ENCODE measurements around the gene RGL2.
"Not testable (repeated sequence)": the region's sequence is repeated elsewhere in the genome, so short reads cannot be mapped to it uniquely, and the experiment has no call there.

- TF ChIP-seq, protein P1, sequence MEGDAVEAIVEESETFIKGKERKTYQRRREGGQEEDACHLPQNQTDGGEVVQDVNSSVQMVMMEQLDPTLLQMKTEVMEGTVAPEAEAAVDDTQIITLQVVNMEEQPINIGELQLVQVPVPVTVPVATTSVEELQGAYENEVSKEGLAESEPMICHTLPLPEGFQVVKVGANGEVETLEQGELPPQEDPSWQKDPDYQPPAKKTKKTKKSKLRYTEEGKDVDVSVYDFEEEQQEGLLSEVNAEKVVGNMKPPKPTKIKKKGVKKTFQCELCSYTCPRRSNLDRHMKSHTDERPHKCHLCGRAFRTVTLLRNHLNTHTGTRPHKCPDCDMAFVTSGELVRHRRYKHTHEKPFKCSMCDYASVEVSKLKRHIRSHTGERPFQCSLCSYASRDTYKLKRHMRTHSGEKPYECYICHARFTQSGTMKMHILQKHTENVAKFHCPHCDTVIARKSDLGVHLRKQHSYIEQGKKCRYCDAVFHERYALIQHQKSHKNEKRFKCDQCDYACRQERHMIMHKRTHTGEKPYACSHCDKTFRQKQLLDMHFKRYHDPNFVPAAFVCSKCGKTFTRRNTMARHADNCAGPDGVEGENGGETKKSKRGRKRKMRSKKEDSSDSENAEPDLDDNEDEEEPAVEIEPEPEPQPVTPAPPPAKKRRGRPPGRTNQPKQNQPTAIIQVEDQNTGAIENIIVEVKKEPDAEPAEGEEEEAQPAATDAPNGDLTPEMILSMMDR (conservative IDR thresholded peaks at IDR 0.05; ENCODE audit: low read length) = not testable (repeated sequence)
- not testable (repeated sequence) for TF ChIP-seq EZH2phosphoT487 (IDR thresholded peaks at IDR 0.05; ENCODE audit: borderline replicate concordance)
Measured at GRCh38 chr6:33262490-33262889, 36.3 kb downstream of the RGL2 start.

Measured in Loucy (cell line).